HAP-1 (cell line): ENCODE results near the gene SMARCAD1.
A peak's percentile ranks its signal among the peaks of the same experiment; 100 is the strongest.

Source experiments
- DNase-seq, 2 experiments: peaks; one replicate each; pipeline ENCODE4 v3.0.0-alpha.2; 2016 to 2020; ENCODE audit warnings: low spot score in 2 of 2
- H3K27me3 ChIP-seq: fragments of 250-450 bp; sonication (Bioruptor Pico); 2 replicates; pipeline ENCODE4 v1.5.1; 2020; ENCODE audit warnings: low read depth, mild to moderate bottlenecking, moderate library complexity
- H3K36me3 ChIP-seq: fragments of 250-450 bp; sonication (Bioruptor Pico); replicated peaks from 2 replicates; pipeline ENCODE4 v1.5.1; 2020; ENCODE audit warnings: mild to moderate bottlenecking
- H3K4me1 ChIP-seq: fragments of 250-450 bp; sonication (Bioruptor Pico); 2 replicates; pipeline ENCODE4 v1.5.1; 2020; ENCODE audit warnings: mild to moderate bottlenecking
- H3K4me3 ChIP-seq: fragments of 250-450 bp; sonication (Bioruptor Pico); 2 replicates; pipeline ENCODE4 v1.5.1; 2020; ENCODE audit warnings: mild to moderate bottlenecking, moderate library complexity
- H3K9me3 ChIP-seq: fragments of 250-450 bp; sonication (Bioruptor Pico); 2 replicates; pipeline ENCODE4 v1.5.1; 2020; ENCODE audit warnings: mild to moderate bottlenecking, moderate library complexity
- in situ Hi-C: fragments of 300-500 bp; cut with MboI; formaldehyde crosslinking; loops from 3 replicates; pipeline ENCODE4 v1.14.3; 2020; ENCODE audit warnings: low sequenced_read_pairs, inconsistent platforms, mixed read lengths

Gene SMARCAD1

GRCh38 chr4:94207469-94208224, at the start of gene SMARCAD1:
Gene SMARCAD1 (plus strand): TSS chr4:94207865. CDS start chr4:94208395, 530 bp downstream.
- Histone ChIP-seq H3K36me3 (peaks cover 29% of the 10 kb centered on the region), H3K4me3 (peak within 1 kb of the TSS; percentile 69)
- in situ Hi-C loops, result no loop called here

GRCh38 chr4:94158883-94159282, 48.8 kb upstream of the SMARCAD1 start:
- in situ Hi-C loops, result no loop called here
- H3K27me3 ChIP-seq, result no peaks in the 10 kb centered on the region
- no peak overlapping the region for H3K4me3 ChIP-seq
- no peak for DNase-seq
- H3K4me1 ChIP-seq, result peaks cover 4% of the 10 kb centered on the region; the same call in 1 of the 2 replicates
- H3K9me3 ChIP-seq, result no peaks in the 10 kb centered on the region
- no peaks in the 10 kb centered on the region for H3K36me3 ChIP-seq

More at GRCh38 chr4:94207469-94208224, at the start of gene SMARCAD1:
- H3K4me1 ChIP-seq, result peaks cover 10% of the 10 kb centered on the region
- no peaks in the 10 kb centered on the region for H3K9me3 ChIP-seq
- H3K27me3 ChIP-seq, result no peaks in the 10 kb centered on the region
- peak; percentile 89 to 94 for DNase-seq

- in situ Hi-C loops, result no loop called here
- Histone ChIP-seq H3K4me1 (peaks cover 4% of the 10 kb centered on the region; the same call in 1 of the 2 replicates), H3K27me3 (no peaks in the 10 kb centered on the region), H3K9me3 (no peaks in the 10 kb centered on the region), H3K4me3 (no peak overlapping the region), H3K36me3 (no peaks in the 10 kb centered on the region)
- DNase-seq, result no peak
Measured at GRCh38 chr4:94159790-94160189, 47.9 kb upstream of the SMARCAD1 start.

GRCh38 chr4:94160774-94161173, 46.9 kb upstream of the SMARCAD1 start:
- in situ Hi-C loops, result no loop called here
- Histone ChIP-seq H3K4me3 (no peak overlapping the region), H3K9me3 (no peaks in the 10 kb centered on the region), H3K27me3 (no peaks in the 10 kb centered on the region), H3K4me1 (peaks cover 4% of the 10 kb centered on the region), H3K36me3 (no peaks in the 10 kb centered on the region)
- no peak for DNase-seq

GRCh38 chr4:94165256-94165655, 42.4 kb upstream of the SMARCAD1 start:
- in situ Hi-C loops, result no loop called here
- H3K4me3 ChIP-seq, result no peak overlapping the region
- peaks cover 4% of the 10 kb centered on the region for H3K4me1 ChIP-seq
- H3K9me3 ChIP-seq, result no peaks in the 10 kb centered on the region
- no peaks in the 10 kb centered on the region for H3K36me3 ChIP-seq
- no peaks in the 10 kb centered on the region for H3K27me3 ChIP-seq
- DNase-seq, result no peak

GRCh38 chr4:94168321-94168720, 39.3 kb upstream of the SMARCAD1 start:
- Histone ChIP-seq H3K27me3 (no peaks in the 10 kb centered on the region), H3K36me3 (no peaks in the 10 kb centered on the region), H3K9me3 (no peaks in the 10 kb centered on the region), H3K4me1 (no peaks in the 10 kb centered on the region; the same call in 1 of the 2 replicates), H3K4me3 (no peak overlapping the region)
- in situ Hi-C loops, result no loop called here
- no peak for DNase-seq

- H3K27me3 ChIP-seq, result no peaks in the 10 kb centered on the region
- H3K36me3 ChIP-seq, result no peaks in the 10 kb centered on the region
- H3K4me1 ChIP-seq, result no peaks in the 10 kb centered on the region; the same call in 1 of the 2 replicates
- DNase-seq, result no peak
- in situ Hi-C loops, result no loop called here
- H3K9me3 ChIP-seq, result no peaks in the 10 kb centered on the region
- H3K4me3 ChIP-seq, result no peak overlapping the region
Measured at GRCh38 chr4:94169803-94170372, 37.8 kb upstream of the SMARCAD1 start.

- in situ Hi-C loops, result no loop called here
- DNase-seq, result no peak
Measured at GRCh38 chr4:94171616-94172015, 36.0 kb upstream of the SMARCAD1 start.

GRCh38 chr4:94175553-94176261, 32.0 kb upstream of the SMARCAD1 start:
- Histone ChIP-seq H3K9me3 (no peaks in the 10 kb centered on the region), H3K4me3 (no peak overlapping the region), H3K36me3 (no peaks in the 10 kb centered on the region), H3K27me3 (no peaks in the 10 kb centered on the region), H3K4me1 (no peaks in the 10 kb centered on the region)
- in situ Hi-C loops, result no loop called here
- DNase-seq, result no peak

More at GRCh38 chr4:94171616-94172015, 36.0 kb upstream of the SMARCAD1 start:
- Histone ChIP-seq H3K4me3 (no peak overlapping the region), H3K27me3 (no peaks in the 10 kb centered on the region), H3K9me3 (no peaks in the 10 kb centered on the region), H3K36me3 (no peaks in the 10 kb centered on the region), H3K4me1 (no peaks in the 10 kb centered on the region)

GRCh38 chr4:94177822-94178221, 29.8 kb upstream of the SMARCAD1 start:
- DNase-seq, result no peak
- Histone ChIP-seq H3K27me3 (no peaks in the 10 kb centered on the region), H3K36me3 (no peaks in the 10 kb centered on the region), H3K4me3 (no peak overlapping the region), H3K9me3 (no peaks in the 10 kb centered on the region), H3K4me1 (no peaks in the 10 kb centered on the region)
- in situ Hi-C loops, result no loop called here

- Histone ChIP-seq H3K4me1 (no peaks in the 10 kb centered on the region), H3K9me3 (no peaks in the 10 kb centered on the region), H3K27me3 (no peaks in the 10 kb centered on the region), H3K4me3 (no peak overlapping the region), H3K36me3 (no peaks in the 10 kb centered on the region)
- in situ Hi-C loops, result no loop called here
- no peak for DNase-seq
Measured at GRCh38 chr4:94181815-94182214, 25.9 kb upstream of the SMARCAD1 start.

- in situ Hi-C loops, result no loop called here
- peaks cover 7% of the 10 kb centered on the region for H3K27me3 ChIP-seq
- DNase-seq, result no peak
- no peaks in the 10 kb centered on the region for H3K9me3 ChIP-seq
- no peak overlapping the region for H3K4me3 ChIP-seq
- no peaks in the 10 kb centered on the region for H3K4me1 ChIP-seq
- no peaks in the 10 kb centered on the region for H3K36me3 ChIP-seq
Measured at GRCh38 chr4:94202769-94203168, 4.9 kb upstream of the SMARCAD1 start.

- Histone ChIP-seq H3K27me3 (no peaks in the 10 kb centered on the region), H3K4me1 (peaks cover 10% of the 10 kb centered on the region), H3K9me3 (no peaks in the 10 kb centered on the region), H3K36me3 (peaks cover 35% of the 10 kb centered on the region), H3K4me3 (peak overlapping the region; percentile 69)
- in situ Hi-C loops, result no loop called here
- DNase-seq, result no peak
Measured at GRCh38 chr4:94208266-94208665, 601 bp downstream of the SMARCAD1 start.

GRCh38 chr4:94208918-94209317, 1.3 kb downstream of the SMARCAD1 start:
- Histone ChIP-seq H3K9me3 (no peaks in the 10 kb centered on the region), H3K4me1 (peaks cover 10% of the 10 kb centered on the region), H3K27me3 (no peaks in the 10 kb centered on the region), H3K4me3 (peak overlapping the region; percentile 69), H3K36me3 (peaks cover 42% of the 10 kb centered on the region)
- DNase-seq, result no peak
- in situ Hi-C loops, result no loop called here
